Urinary bladder (tissue), 4 donors: ENCODE measurements around the gene EIF4E1B. TPM values are rescaled to one million over a fixed set of nuclear protein-coding genes. Genes with fewer than 3 reads are reported as not detected.

Source experiments
- DNase-seq: peaks from one replicate; pipeline ENCODE4 v3.0.0-alpha.2; 2015; ENCODE audit errors: extremely low spot score
- H3K27ac ChIP-seq: one replicate; pipeline ENCODE4 v1.5.1; 2013; ENCODE audit warnings: low read depth, mild to moderate bottlenecking, moderate library complexity
- H3K36me3 ChIP-seq: one replicate; pipeline ENCODE4 v1.6.1; 2013; ENCODE audit warnings: mild to moderate bottlenecking, moderate library complexity; ENCODE audit not compliant: insufficient read depth
- H3K4me1 ChIP-seq: one replicate; pipeline ENCODE4 v1.6.1; 2013; ENCODE audit warnings: mild to moderate bottlenecking, moderate library complexity; ENCODE audit not compliant: insufficient read depth
- H3K4me3 ChIP-seq: one replicate; pipeline ENCODE4 v1.5.1; 2013; ENCODE audit warnings: low read depth, low read length
- WGBS: extraction: QIAGEN DNeasy Blood & Tissue Kit; methylation state at CpG from one replicate; pipeline ENCODE4 v1.1.7; 2013; 5-methylcytosine and 5-hydroxymethylcytosine counted together
- polyA plus RNA-seq: library from polyadenylated mRNA; stranded (reverse); fragments of 200-250 nt; gene quantifications from one replicate; pipeline ENCODE4 v1.2.3, GENCODE V29; 2013
- total RNA-seq: library from RNA; depleted of rRNA; stranded (reverse); fragments of >200 nt; gene quantifications from one replicate; pipeline ENCODE4 v1.2.3, GENCODE V29; 2014
- donor health status: healthy with polysubstance abuse.
- donor health status: healthy.

The EIF4E1B gene
- total and polyA plus RNA-seq, 2 donors: not detected

DNA sequence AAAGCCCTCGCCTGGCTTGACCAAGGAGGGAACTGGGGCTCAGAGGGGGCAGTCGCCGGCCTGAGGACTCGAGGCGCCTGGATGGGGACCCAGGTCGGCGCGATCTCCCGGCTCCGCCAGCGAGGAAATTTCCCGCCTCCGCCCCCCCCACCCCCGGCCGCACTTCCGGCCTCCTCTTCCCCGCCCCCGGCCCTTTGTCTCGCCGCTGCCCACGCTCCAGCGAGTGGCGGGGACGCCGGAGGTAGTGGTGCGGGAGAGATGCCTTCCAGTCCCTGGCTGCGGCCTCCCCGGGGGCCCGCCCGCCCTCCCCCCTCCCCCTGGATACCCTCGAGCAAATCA is 20.1 kb upstream of the EIF4E1B start:
- 2% methylated on average over 31 of the region's 31 CpGs for WGBS
- Histone ChIP-seq H3K4me3 (peak overlapping the region; percentile 67), H3K27ac (no peak overlapping the region), H3K36me3 (no peaks in the 10 kb centered on the region), H3K4me1 (peaks cover 3% of the 10 kb centered on the region)
- no peak for DNase-seq

DNA sequence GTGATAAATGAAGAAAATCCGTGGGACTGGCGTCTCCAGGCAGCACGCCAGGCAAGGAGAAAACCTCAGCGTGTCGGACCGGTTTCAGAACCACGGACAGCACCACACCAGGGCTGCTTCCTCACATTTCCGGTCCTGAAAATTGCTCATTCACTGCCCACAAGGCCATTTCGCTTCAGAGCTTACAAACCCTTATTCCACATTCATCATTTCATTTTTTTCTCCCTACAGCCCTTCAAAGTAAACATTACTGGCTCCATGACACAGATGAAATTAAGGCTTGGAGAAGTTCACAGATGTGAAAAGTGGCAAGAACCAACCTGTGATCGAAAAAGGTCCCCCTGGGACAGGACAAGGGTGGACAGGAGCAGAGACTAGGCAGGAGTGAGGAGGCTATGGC is 19.0 kb upstream of the EIF4E1B start:
- Histone ChIP-seq H3K36me3 (no peaks in the 10 kb centered on the region), H3K4me3 (no peak overlapping the region), H3K27ac (no peak overlapping the region), H3K4me1 (peaks cover 3% of the 10 kb centered on the region)
- 11% methylated on average over 10 of the region's 10 CpGs for WGBS
- DNase-seq: peak; percentile 48

DNA sequence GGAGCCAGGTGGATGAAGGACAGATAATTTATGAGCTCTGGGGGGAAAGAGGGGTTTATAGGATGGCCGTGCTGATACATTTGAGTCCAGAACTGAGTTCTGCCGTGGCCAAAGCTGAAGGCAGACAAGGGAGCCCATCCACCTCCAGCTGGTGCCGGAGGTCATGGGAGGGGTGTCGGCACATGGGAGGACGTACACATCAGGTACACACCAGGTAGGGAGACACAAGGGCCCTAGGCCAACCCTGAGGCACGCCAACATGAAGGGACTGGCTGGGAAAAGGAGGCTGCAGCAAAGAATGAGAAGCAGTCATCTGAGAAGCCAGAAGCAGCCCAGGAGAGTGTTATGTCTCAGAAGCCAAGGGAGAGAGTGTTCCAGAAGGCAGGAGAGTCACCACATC is 18.5 kb upstream of the EIF4E1B start:
- H3K4me3 ChIP-seq: no peak overlapping the region
- no peaks in the 10 kb centered on the region for H3K36me3 ChIP-seq
- DNase-seq: no peak
- no peak overlapping the region for H3K27ac ChIP-seq
- WGBS: 84% methylated on average over 6 of the region's 6 CpGs
- H3K4me1 ChIP-seq: peaks cover 3% of the 10 kb centered on the region

DNA sequence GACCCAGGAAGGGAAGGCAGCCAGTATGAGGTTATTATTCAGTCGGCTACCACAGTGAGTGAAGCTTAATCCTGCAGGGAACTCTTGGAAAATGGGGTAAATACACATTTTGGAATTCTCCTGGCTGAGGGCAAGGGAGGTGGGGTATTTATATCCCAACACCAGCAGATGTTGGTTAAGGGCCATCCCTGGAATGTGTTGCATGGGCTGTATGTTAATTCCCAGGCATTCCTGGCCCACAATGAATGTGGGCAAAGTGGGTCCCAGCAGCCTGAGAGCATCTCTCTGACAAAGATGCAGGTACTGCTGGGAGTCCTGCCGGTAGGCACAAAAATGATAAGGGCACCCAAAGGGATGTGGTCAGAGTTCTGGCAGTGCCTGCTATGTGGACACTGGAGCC is 17.6 kb upstream of the EIF4E1B start:
- 66% methylated on average over 2 of the region's 2 CpGs for WGBS
- Histone ChIP-seq H3K27ac (no peak overlapping the region), H3K36me3 (no peaks in the 10 kb centered on the region), H3K4me3 (no peak overlapping the region), H3K4me1 (peaks cover 3% of the 10 kb centered on the region)
- no peak for DNase-seq

DNA sequence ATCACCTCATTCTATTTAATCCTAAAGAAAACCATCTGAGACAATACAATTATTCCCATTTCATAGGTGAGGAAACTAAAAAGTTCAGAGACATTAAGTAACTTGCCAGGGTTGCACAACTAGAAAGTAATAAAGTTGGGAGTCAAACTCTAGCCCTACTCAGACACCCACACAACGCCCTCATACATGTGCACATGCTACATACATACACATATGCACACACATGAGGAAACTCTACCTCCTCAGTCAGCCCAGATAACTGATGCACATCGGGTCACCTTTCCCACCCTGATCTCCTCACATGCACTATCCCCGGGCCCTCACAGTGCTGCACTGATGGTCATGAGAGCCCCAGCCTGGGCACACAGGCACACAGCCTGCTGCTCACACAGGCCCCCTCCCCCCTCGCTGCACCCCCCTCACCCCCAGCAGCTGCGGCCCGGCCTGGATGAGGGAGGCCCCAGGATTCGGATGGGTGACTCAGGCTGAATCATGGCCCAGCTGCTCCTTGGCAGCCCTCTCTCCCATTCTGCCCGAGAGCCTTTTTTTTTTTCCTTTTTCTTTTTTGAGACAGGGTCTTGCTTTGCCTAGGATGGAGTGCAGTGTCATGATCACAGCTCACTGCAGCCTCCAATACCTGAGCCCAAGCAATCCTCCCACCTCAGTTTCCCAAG is 15.5 kb upstream of the EIF4E1B start:
- Histone ChIP-seq H3K27ac (no peak overlapping the region), H3K36me3 (no peaks in the 10 kb centered on the region), H3K4me3 (no peak overlapping the region), H3K4me1 (peaks cover 3% of the 10 kb centered on the region)
- no peak for DNase-seq
- WGBS: 54% methylated on average over 8 of the region's 8 CpGs

DNA sequence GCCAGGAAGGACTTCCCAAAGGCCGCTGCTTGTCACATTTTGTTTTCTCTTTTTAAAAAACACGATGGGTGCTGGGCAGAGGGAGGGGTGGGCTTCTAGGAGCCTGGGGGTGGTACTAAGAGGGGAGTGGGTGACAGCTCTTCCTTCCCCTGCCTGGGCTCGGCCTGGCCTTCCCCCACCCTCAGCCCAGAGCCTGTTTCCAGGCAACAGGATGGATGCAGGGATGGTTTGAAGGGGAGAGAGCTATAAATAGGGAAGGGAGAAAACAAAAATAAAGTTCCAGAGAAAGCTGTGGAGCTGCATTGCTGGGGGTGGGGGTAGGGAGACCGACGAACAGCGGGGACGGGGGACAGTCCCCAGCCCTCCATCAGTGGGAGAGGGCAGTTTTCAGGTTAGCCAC is 14.0 kb upstream of the EIF4E1B start:
- DNase-seq: no peak
- Histone ChIP-seq H3K27ac (no peak overlapping the region), H3K36me3 (no peaks in the 10 kb centered on the region), H3K4me3 (no peak overlapping the region), H3K4me1 (no peaks in the 10 kb centered on the region)
- 63% methylated on average over 7 of the region's 7 CpGs for WGBS

DNA sequence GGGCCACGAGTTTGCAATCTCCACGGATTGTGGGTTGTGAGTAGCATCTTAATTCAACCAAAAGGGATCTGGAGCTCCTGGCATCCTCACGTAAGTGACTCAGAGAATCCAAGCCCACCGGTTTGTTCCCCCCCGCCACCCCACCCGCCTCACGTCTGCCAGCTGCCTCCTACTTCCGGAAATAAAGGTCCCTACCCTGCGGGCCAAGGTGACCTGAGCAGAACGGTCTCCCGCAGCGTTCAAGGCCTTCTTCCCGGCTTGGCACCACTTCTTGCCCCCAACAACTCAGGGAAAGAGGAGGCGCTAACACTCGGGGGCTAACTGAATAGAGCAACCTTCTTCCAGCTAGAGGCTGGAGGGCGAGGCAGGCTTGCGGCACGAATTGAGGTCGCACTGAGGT is 11.7 kb upstream of the EIF4E1B start:
- WGBS: 26% methylated on average over 19 of the region's 19 CpGs
- H3K4me3 ChIP-seq: no peak overlapping the region
- no peaks in the 10 kb centered on the region for H3K36me3 ChIP-seq

DNA sequence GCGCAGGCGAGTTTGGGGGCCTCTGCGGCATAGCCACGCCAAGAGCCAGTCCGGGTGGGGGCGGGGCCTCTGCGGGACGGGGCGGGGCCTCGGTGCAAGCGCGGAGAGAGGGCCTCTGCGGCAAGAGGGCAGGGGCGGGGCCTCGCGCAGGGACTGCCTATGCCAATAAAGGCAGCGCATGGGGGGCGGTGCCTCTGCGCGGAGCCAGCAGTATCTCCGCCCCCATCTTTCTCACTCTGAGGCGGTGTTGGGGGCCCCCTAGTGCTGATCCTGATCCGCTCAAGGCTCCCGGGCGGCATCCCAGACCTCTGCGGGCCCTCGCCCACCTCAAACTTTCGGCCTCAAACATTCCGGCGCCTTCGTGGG is 11.3 kb upstream of the EIF4E1B start:
- DNase-seq: no peak
- WGBS: 2% methylated on average over 31 of the region's 31 CpGs
- no peaks in the 10 kb centered on the region for H3K4me1 ChIP-seq
- no peaks in the 10 kb centered on the region for H3K36me3 ChIP-seq
- no peak overlapping the region for H3K27ac ChIP-seq
- H3K4me3 ChIP-seq: peak overlapping the region; percentile 13

More for the DNA sequence above, 11.7 kb upstream of the EIF4E1B start:
- DNase-seq: no peak
- Histone ChIP-seq H3K4me1 (no peaks in the 10 kb centered on the region), H3K27ac (no peak overlapping the region)

DNA sequence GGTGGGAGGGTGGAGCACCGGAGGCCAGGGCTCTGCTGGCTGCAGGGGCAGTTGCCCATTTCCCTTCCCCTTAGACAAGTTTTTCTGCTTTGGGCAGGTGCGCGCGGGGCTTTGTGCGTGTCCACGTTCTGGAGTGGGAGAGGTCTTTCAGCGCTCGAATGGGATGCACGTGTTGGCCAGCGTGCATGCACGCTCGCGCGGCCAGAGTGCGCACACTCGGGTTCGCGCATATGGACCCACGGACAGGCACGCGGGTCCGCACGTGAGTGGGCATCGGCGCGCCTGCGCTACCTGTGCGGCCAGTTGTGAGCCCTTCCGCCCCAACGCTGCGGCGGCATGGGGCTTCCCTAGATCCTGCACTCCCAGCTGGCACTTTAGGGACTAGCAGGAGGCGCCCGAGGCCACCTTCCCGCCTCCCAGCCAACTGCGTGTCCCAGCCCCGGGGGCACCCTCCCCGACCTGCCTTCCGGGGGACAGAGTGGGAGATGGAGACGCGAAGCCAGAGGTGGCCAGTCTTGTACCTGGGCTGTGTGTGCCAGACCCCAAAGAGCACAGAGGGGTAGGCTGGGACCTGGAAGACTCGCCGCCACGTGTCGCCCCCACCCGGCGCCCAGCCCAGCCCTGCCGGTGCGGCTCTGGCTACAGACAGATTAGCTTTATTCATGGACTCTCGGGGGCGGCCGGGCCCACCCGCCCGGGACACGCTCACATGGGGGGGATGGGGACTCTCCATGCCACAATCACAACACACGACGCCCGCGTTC is 10.7 kb upstream of the EIF4E1B start:
- WGBS: 12% methylated on average over 59 of the region's 59 CpGs
- no peaks in the 10 kb centered on the region for H3K36me3 ChIP-seq
- H3K27ac ChIP-seq: no peak overlapping the region
- no peak overlapping the region for H3K4me3 ChIP-seq
- DNase-seq: no peak
- no peaks in the 10 kb centered on the region for H3K4me1 ChIP-seq

DNA sequence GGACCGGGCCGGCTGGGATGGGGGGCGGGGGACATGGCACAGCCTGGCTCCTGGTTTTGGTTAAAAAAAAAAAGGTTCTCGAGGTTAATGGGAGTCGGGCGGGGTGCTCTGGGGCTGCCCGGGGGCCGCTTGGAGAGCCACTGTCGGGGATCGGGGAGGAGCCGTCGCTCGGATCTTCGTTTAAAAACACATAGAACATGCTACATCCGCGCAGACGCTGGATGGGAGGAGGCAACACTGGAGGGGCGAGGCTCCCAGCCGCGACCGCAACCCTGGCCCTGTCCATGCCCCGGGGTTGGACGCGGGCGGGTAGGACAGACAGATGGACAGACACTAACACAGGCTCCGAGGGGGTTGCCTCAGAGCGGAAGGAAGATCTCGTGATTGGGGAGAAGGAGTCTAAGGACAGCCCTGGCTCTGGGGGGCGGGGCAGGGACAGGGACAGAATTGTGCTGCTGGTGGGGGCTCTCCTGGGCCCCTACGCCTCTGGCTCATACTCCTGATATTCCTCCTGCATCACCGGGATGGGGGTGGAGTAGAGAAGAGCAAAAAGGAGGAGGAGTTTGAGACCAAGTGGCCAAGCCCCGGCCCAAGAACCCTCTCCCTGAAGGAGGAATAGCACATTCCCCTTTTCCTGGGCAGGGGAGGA is 10.0 kb upstream of the EIF4E1B start:
- 6% methylated on average over 32 of the region's 32 CpGs for WGBS
- no peak overlapping the region for H3K27ac ChIP-seq
- no peak overlapping the region for H3K4me3 ChIP-seq
- no peaks in the 10 kb centered on the region for H3K4me1 ChIP-seq
- no peak for DNase-seq
- no peaks in the 10 kb centered on the region for H3K36me3 ChIP-seq

DNA sequence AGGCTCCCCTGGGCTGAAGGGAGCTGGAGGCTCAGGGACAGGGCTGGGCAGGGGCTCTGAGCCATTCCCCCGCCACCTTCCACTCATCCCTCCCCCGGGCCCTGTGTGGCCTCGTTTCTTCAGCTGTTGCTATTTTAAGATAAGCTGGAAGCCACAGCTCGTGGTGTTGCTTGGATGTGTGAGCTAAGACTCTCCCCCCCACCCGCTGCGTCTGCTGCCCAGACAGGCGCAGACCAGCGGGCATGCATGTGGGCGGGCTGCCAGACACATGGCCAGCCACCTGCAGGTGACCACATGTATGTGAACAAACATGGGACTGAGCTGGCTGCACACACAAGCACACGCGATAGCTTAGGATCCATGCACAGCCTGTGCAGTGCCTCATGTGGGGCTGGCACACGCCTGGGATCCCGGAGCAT is 8.8 kb upstream of the EIF4E1B start:
- no peak overlapping the region for H3K27ac ChIP-seq
- no peaks in the 10 kb centered on the region for H3K4me1 ChIP-seq
- no peak for DNase-seq
- H3K36me3 ChIP-seq: no peaks in the 10 kb centered on the region
- H3K4me3 ChIP-seq: no peak overlapping the region
- WGBS: 54% methylated on average over 13 of the region's 13 CpGs

DNA sequence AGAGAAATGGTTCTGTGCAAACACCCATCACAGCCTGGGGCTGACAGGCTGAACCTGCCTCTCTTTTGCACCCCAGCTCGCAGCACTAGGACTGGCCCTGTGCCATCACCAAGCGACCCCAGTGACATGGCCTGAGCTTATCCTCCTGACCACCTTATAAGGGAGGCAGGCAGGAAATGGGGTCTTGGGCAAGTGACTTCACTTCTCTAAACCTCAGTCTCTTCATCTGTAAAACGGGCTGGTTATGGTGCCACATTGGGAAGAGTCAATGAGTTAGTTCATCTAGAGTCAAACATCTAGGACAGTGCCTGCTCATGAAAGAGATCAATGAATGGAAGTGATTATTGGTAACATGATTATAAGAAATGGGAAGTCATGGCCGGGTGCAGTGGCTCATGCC is 6.3 kb upstream of the EIF4E1B start:
- Histone ChIP-seq H3K36me3 (no peaks in the 10 kb centered on the region), H3K4me3 (no peak overlapping the region), H3K4me1 (no peaks in the 10 kb centered on the region), H3K27ac (no peak overlapping the region)
- WGBS: 77% methylated on average over 4 of the region's 4 CpGs
- DNase-seq: no peak

DNA sequence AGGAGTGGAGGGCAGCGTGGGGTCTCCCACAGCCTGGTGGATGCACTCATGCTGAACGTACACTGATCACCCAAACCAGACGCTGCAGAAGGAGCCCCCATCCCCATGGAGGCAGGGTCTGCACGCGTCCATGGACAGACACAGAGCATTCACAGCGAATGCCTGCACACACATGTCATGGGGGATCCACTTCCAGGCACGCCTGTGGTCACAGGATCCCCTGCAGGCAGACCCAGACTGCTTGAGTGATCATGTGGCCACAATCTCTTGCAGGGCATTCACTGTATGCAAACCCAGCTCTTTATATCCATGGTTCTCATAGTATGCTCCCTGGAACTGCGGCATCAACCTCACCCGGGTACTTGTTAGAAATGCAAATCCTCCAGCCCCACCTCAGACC is 5.5 kb upstream of the EIF4E1B start:
- 62% methylated on average over 9 of the region's 9 CpGs for WGBS
- H3K36me3 ChIP-seq: no peaks in the 10 kb centered on the region
- no peak overlapping the region for H3K27ac ChIP-seq
- no peaks in the 10 kb centered on the region for H3K4me1 ChIP-seq
- no peak overlapping the region for H3K4me3 ChIP-seq
- DNase-seq: no peak

DNA sequence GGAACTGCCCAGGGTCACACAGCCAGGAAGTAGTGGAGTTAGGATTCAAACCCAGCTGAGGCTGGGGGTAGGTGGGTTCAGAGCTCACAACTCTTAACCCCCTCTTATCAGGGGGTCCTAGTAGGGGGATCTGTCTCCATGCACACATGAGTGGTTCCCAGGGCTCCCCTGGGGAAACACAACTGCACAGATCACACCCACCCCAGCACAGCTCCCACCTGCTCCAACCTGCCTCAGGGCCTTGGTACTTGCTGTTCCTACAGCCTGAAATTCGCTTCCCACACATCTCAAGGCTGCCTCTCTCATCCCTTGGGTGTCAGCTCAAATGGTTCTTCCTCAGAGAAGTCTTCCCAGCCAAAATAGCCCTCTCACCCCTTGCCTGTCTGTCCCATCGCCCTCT is 5.0 kb upstream of the EIF4E1B start:
- Histone ChIP-seq H3K36me3 (no peaks in the 10 kb centered on the region), H3K4me1 (no peaks in the 10 kb centered on the region), H3K27ac (no peak overlapping the region), H3K4me3 (no peak overlapping the region)
- WGBS: 67% methylated on average over 2 of the region's 2 CpGs
- DNase-seq: no peak
